Psoas muscle (tissue), 8 donors: Measurements from ENCODE around the gene CCDC12. TPM values are rescaled to one million over a fixed set of nuclear protein-coding genes. Genes with fewer than 3 reads are reported as not detected.

Experiments used
- ATAC-seq, 4 donors: fragments of 200-7000 bp; cut with Tn5 transposase; one replicate each; pipeline ENCODE4 v1.9.1; 2020; ENCODE audit warnings: moderate library complexity in 3 of 4, mild to moderate bottlenecking in 2 of 4
- DNase-seq, 2 donors: peaks; one replicate each; pipeline ENCODE4 v3.0.0-alpha.2; 2020
- H3K27ac ChIP-seq: fragments of 200-600 bp; one replicate; pipeline ENCODE4 v1.8.0; 2022
- H3K27me3 ChIP-seq, 3 donors: fragments of 200-600 bp in 1 of 3; one replicate each; pipeline versions ENCODE4 v1.6.1 to v1.8.0; 2013 to 2022; ENCODE audit warnings: low read length in 2 of 3, mild to moderate bottlenecking in 2 of 3, moderate library complexity in 1 of 3; ENCODE audit not compliant: insufficient read depth in 3 of 3
- H3K36me3 ChIP-seq, 2 donors: fragments of 200-600 bp in 1 of 2; one replicate each; pipeline versions ENCODE4 v1.6.1 to v1.8.0; 2013 to 2022; ENCODE audit warnings: low read depth in 1 of 2, mild to moderate bottlenecking in 1 of 2, moderate library complexity in 1 of 2; ENCODE audit not compliant: insufficient read depth in 1 of 2
- H3K4me1 ChIP-seq: fragments of 200-600 bp; one replicate; pipeline ENCODE4 v1.8.0; 2022
- H3K4me3 ChIP-seq: fragments of 200-600 bp; one replicate; pipeline ENCODE4 v1.8.0; 2022; ENCODE audit warnings: mild to moderate bottlenecking
- H3K9me3 ChIP-seq: fragments of 200-600 bp; one replicate; pipeline ENCODE4 v1.8.0; 2022
- WGBS, 3 donors: extraction: QIAGEN DNeasy Blood & Tissue Kit; methylation state at CpG; one replicate each; pipeline versions ENCODE4 v1.1.6 to v1.1.7; 2013; 5-methylcytosine and 5-hydroxymethylcytosine counted together
- intact Hi-C, 2 donors: fragments of 100-400 bp; cut with DNase I; formaldehyde crosslinking; loops; one replicate each; pipeline versions ENCODE4 v1.11.0 to v1.14.2; 2022
- polyA plus RNA-seq, 3 donors: library from polyadenylated mRNA; stranded (reverse); fragments of 200-250 nt; gene quantifications; one replicate each; pipeline ENCODE4 v1.2.3, GENCODE V29; 2013
- total RNA-seq, 4 donors: library from RNA; stranded (reverse); fragmentation: NEBNext Ultra II Directional in 2 of 4; extraction: Animal tissue kit (Norgen Biotek cat#: 25700) in 2 of 4; gene quantifications; one replicate each; pipeline versions ENCODE4 v1.2.1 to v1.2.4, GENCODE V29; 2021 to 2023
- TF ChIP-seq, protein P1 (sequence below): fragments of 200-600 bp; IDR thresholded peaks from one replicate; pipeline ENCODE4 v1.8.0; 2022; ENCODE audit warnings: antibody characterized with exemption
- donor health status: healthy with polysubstance abuse.
- donor health status: DM: no; HTN: no; CAD: no; lungs with moderate emphysema.
- donor health status: Bipolar disorder and iron deficiency.
- donor health status: healthy.
- donor health status: DM: yes; HTN: yes; CAD: no.
- donor health status: DM: no; HTN: no; CAD: no.
- donor health status: DM: no; HTN: no; CAD: no.
- donor health status: DM: yes; HTN: yes; CAD: no.

The CCDC12 gene
- total and polyA plus RNA-seq, 7 donors, result 25.1 to 69.8 (median 36.4) TPM

DNA sequence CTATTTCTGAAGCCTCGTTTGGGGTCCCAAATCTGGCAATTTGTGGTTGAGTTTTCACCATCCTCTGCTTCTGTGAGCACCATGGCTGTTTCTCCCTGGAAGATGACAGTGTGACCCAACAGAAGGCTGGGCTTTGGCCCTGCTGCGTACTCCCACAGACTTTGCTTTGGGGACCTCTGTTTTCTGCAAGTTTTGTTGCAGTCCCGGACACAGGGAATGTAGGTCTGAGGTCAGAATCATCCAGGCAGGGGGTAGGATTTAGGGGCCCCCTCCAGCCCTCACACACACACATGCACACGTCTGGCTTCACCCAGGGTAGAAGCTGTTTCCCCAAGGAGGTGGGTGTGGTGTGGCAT lies 92.7 kb downstream of the CCDC12 start:
- no peak overlapping the region for H3K27ac ChIP-seq
- 74 to 79% (median 74%) methylated on average over 4 of the region's 4 CpGs for WGBS, 3 donors
- DNase-seq (no peak), ATAC-seq (no peak)
- H3K27me3 ChIP-seq, result peaks cover 0 to 42% (median 4%) of the 10 kb centered on the region in 3 donors
- no peaks in the 10 kb centered on the region for H3K36me3 ChIP-seq
- peaks cover 4% of the 10 kb centered on the region for H3K4me1 ChIP-seq
- TF ChIP-seq, protein P1, sequence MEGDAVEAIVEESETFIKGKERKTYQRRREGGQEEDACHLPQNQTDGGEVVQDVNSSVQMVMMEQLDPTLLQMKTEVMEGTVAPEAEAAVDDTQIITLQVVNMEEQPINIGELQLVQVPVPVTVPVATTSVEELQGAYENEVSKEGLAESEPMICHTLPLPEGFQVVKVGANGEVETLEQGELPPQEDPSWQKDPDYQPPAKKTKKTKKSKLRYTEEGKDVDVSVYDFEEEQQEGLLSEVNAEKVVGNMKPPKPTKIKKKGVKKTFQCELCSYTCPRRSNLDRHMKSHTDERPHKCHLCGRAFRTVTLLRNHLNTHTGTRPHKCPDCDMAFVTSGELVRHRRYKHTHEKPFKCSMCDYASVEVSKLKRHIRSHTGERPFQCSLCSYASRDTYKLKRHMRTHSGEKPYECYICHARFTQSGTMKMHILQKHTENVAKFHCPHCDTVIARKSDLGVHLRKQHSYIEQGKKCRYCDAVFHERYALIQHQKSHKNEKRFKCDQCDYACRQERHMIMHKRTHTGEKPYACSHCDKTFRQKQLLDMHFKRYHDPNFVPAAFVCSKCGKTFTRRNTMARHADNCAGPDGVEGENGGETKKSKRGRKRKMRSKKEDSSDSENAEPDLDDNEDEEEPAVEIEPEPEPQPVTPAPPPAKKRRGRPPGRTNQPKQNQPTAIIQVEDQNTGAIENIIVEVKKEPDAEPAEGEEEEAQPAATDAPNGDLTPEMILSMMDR, result no peak
- intact Hi-C loops, result no loop called here
- no peaks in the 10 kb centered on the region for H3K9me3 ChIP-seq
- H3K4me3 ChIP-seq, result peak overlapping the region; percentile 71

DNA sequence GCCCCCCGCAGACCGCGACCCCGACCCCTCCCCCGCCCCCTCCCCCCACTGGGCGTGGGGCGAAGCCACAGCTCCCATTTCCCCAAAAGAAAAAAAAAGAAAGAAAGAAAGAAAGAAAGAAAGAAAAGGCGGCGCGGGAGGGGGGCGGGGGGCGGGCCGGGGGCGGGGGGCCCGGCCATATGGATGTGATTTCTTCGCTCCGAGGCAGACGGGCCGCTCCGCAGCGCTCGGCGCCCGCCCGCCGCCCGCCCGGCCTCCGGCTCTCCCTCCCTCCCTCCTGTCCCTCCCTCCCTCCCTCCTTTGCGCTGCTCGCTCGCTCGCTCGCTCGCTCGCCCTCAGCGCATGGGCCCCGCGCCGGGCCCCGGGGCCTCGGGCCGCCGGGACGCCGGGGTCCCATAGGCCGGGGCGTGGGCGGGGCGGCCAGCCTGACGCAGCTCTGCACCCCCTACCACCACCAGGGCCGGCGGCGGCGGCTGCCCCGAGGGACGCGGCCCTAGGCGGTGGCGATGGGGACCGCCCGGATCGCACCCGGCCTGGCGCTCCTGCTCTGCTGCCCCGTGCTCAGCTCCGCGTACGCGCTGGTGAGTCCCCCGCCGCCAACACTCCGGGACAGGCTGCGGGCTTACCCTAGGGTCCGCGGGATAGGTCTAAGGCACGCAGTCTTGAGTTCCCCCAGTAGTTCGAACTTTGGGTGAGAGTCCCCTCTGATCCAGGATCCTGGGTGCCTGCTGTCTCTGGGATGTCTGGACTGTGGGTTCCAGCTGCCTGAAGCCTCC lies 93.3 kb downstream of the CCDC12 start:
- no peaks in the 10 kb centered on the region for H3K36me3 ChIP-seq
- WGBS, 3 donors, result 10 to 33% (median 24%) methylated on average over 7 to 61 of the region's 78 CpGs
- no peak overlapping the region for H3K27ac ChIP-seq
- no peak for DNase-seq
- no peaks in the 10 kb centered on the region for H3K9me3 ChIP-seq
- TF ChIP-seq, protein P1, result no peak
- ATAC-seq, result peak; percentile 34 to 74 (median 62)
- H3K4me3 ChIP-seq, result peak overlapping the region; percentile 71
- peaks cover 4% of the 10 kb centered on the region for H3K4me1 ChIP-seq
- peaks cover 0 to 42% (median 4%) of the 10 kb centered on the region in 3 donors for H3K27me3 ChIP-seq
- intact Hi-C loops, result no loop called here

DNA sequence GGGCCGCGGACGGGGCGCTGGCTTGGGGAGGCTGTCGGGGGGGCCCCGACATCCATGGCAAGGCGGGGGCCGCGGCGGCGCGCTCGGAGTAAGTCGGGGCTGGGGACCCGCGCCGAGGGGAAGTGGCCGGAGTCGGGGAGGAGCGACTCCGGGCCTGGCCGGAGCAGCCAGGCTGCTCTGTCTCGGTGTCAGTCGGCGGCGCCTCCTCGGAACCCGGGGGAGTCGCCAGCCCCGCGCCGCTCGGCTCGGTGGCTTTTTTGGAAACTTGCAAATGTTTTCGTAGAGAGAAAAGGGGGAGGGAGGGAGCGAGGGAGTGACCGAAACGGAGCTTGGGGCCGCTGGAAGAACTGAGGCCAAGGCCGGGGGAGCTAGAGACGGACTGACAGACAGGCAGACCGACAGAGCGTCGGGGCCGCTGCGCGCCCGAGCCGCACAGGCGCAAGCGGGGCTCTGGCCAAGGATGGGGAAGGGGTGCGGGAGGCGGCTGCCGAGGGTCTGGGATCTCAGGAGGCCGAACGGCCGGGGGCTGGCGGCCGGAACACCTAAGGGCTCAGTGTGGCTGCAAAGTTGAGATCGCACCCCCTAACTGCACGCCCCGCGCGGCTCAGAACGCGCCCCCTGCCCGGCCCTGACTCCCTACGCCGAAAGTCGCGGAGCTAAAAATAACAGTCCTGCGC lies 94.0 kb downstream of the CCDC12 start:
- Histone ChIP-seq H3K4me1 (peaks cover 4% of the 10 kb centered on the region), H3K27me3 (peaks cover 0 to 42% (median 4%) of the 10 kb centered on the region in 3 donors), H3K9me3 (no peaks in the 10 kb centered on the region), H3K27ac (peak overlapping the region; percentile 60), H3K36me3 (no peaks in the 10 kb centered on the region), H3K4me3 (peak overlapping the region; percentile 71)
- TF ChIP-seq, protein P1, result no peak
- peak; percentile 40 to 74 (median 58) for ATAC-seq
- DNase-seq, result no peak
- intact Hi-C loops, result no loop called here
- 0 to 2% (median 1%) methylated on average over 43 to 72 of the region's 72 CpGs for WGBS, 3 donors

DNA sequence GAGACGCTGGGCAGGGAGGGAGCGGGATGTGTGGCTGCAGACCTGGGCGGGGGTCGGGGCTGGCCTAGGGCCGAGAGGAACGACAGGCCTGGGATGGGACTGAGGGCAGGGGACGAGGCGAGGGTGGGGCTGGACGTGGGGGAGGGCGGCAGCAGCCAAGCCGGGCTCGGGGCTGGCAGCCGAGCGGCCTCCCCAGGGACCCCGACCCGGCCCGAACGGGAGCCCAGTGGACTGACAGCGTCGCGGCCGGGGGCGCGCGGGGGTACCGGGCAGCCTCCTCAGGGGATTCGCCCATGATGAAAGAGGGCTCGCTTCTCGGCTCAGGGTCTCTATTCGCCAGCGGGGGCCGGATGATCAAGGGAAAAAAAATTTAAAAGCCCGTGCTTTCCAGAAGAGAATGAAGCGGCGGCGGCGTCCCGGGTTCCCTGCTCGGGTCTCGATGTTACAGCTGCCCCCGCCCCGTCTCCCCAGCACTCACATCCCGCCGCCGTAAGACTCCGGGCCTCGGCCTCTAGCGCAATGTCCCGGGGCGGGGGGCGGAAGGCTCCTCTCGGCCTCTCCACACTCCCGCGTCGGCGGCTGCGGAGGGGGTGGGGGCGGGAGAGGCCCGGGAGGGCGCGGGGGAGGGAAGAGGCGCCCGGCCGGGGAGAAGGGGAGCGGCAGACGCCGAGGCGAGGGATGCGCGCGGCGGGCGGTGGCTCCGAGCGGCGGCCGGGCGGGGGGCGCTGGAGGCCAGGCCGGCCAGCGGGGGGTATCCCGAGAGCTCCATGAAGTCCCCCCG lies 94.8 kb downstream of the CCDC12 start:
- peaks cover 4% of the 10 kb centered on the region for H3K4me1 ChIP-seq

More for the DNA sequence above, 94.8 kb downstream of the CCDC12 start:
- H3K27ac ChIP-seq, result peak overlapping the region; percentile 60
- DNase-seq (peak in 1 of 2 donors; percentile 42), ATAC-seq (peak; percentile 36 to 42 (median 38))
- peak overlapping the region; percentile 71 for H3K4me3 ChIP-seq
- TF ChIP-seq, protein P1, result no peak
- H3K36me3 ChIP-seq, result no peaks in the 10 kb centered on the region
- peaks cover 0 to 42% (median 4%) of the 10 kb centered on the region in 3 donors for H3K27me3 ChIP-seq
- H3K9me3 ChIP-seq, result no peaks in the 10 kb centered on the region
- intact Hi-C loops, result no loop called here
- 2 to 3% (median 2%) methylated on average over 44 to 82 of the region's 83 CpGs for WGBS, 3 donors
